Hepatocyte (in vitro differentiated cells): ENCODE data around the gene SH3PXD2A. TPM values are rescaled to one million over a fixed set of nuclear protein-coding genes. Genes with fewer than 3 reads are reported as not detected.

Experiments used
- DNase-seq: peaks from one replicate; pipeline ENCODE4 v3.0.0-alpha.2; 2016; ENCODE audit warnings: low spot score
- H2AFZ ChIP-seq: fragments of 200-600 bp; sonication (generic); 2 replicates; pipeline ENCODE4 v1.6.0; 2016; ENCODE audit warnings: antibody characterized with exemption, mild to moderate bottlenecking
- H3K27ac ChIP-seq: fragments of 200-600 bp; sonication (generic); 2 replicates; pipeline ENCODE4 v1.5.1; 2016; ENCODE audit warnings: mild to moderate bottlenecking
- H3K27me3 ChIP-seq: fragments of 200-600 bp; sonication (generic); 2 replicates; pipeline ENCODE4 v1.6.1; 2016
- H3K36me3 ChIP-seq: fragments of 200-600 bp; sonication (generic); replicated peaks from 2 replicates; pipeline ENCODE4 v1.5.1; 2016; ENCODE audit warnings: low read depth; ENCODE audit not compliant: insufficient read depth
- H3K4me1 ChIP-seq: fragments of 200-600 bp; sonication (generic); 2 replicates; pipeline ENCODE4 v1.5.1; 2016; ENCODE audit warnings: mild to moderate bottlenecking, moderate library complexity; ENCODE audit not compliant: insufficient read depth
- H3K4me2 ChIP-seq: fragments of 200-600 bp; sonication (generic); 2 replicates; pipeline ENCODE4 v1.6.0; 2016
- H3K4me3 ChIP-seq: fragments of 200-600 bp; sonication (generic); 2 replicates; pipeline ENCODE4 v1.5.1; 2016; ENCODE audit warnings: mild to moderate bottlenecking
- H3K79me2 ChIP-seq: fragments of 200-600 bp; sonication (generic); 2 replicates; pipeline ENCODE4 v1.6.0; 2017; ENCODE audit warnings: mild to moderate bottlenecking
- H3K9me2 ChIP-seq: fragments of 200-600 bp; sonication (generic); replicated peaks from 2 replicates; pipeline ENCODE4 v1.6.0; 2017; ENCODE audit warnings: mild to moderate bottlenecking; ENCODE audit not compliant: insufficient read depth
- H3K9me3 ChIP-seq: fragments of 200-600 bp; sonication (generic); 2 replicates; pipeline ENCODE4 v1.5.1; 2016; ENCODE audit warnings: low read depth, mild to moderate bottlenecking
- H4K20me1 ChIP-seq: fragments of 200-600 bp; sonication (generic); 2 replicates; pipeline ENCODE4 v1.6.0; 2016; ENCODE audit warnings: mild to moderate bottlenecking; ENCODE audit not compliant: insufficient read depth, poor library complexity, severe bottlenecking
- CTCF ChIP-seq: fragments of 200-600 bp; sonication (generic); IDR thresholded peaks from 2 replicates; pipeline ENCODE4 v1.5.1; 2016; ENCODE audit warnings: antibody characterized with exemption, mild to moderate bottlenecking; ENCODE audit not compliant: poor library complexity
- EZH2 ChIP-seq: fragments of 200-600 bp; sonication (generic); IDR thresholded peaks from 2 replicates; pipeline ENCODE4 v1.6.1; 2016; ENCODE audit warnings: antibody characterized with exemption, mild to moderate bottlenecking, borderline replicate concordance
- EZH2phosphoT487 ChIP-seq: fragments of 200-600 bp; sonication (generic); IDR thresholded peaks from one replicate; pipeline ENCODE4 v1.6.1; 2018; ENCODE audit warnings: antibody characterized with exemption, mild to moderate bottlenecking, low read depth, moderate library complexity; ENCODE audit not compliant: unreplicated experiment, severe bottlenecking
- whole genome bisulfite sequencing: methylation state at CpG from one replicate; pipeline ENCODE4 v1.1.6; 2016; ENCODE audit warnings: low lambda C conversion rate; ENCODE audit errors: missing lambda C conversion rate; 5-methylcytosine and 5-hydroxymethylcytosine counted together
- polyA plus RNA-seq: library from polyadenylated mRNA; unstranded; fragments of >200 nt; fragmentation: Nextera tagmentation; extraction: Ambion mirVana; gene quantifications from 2 replicates; pipeline ENCODE4 v1.2.1, GENCODE V29; 2016
- total RNA-seq: library from RNA; depleted of rRNA; stranded (reverse); fragments of >200 nt; gene quantifications from 2 replicates; pipeline ENCODE4 v1.2.3, GENCODE V29; 2014

The SH3PXD2A gene
- total and polyA plus RNA-seq, 2 experiments from 2014 or later, result 8.4 to 13.6 TPM

- H3K4me3 ChIP-seq, result no peak overlapping the region
- no peaks in the 10 kb centered on the region for H4K20me1 ChIP-seq
- no peak overlapping the region for H2AFZ ChIP-seq
- no peaks in the 10 kb centered on the region for H3K36me3 ChIP-seq
- no peaks in the 10 kb centered on the region for H3K79me2 ChIP-seq
- no peaks in the 10 kb centered on the region for H3K27me3 ChIP-seq
- peaks cover 16% of the 10 kb centered on the region for H3K4me1 ChIP-seq
- no peaks in the 10 kb centered on the region for H3K9me2 ChIP-seq
- no peaks in the 10 kb centered on the region for H3K9me3 ChIP-seq
- peak; percentile 76 for DNase-seq
- H3K4me2 ChIP-seq, result no peak overlapping the region
- TF ChIP-seq EZH2 (no peak), EZH2phosphoT487 (no peak), CTCF (peak; percentile 85)
- no peak overlapping the region for H3K27ac ChIP-seq
- whole genome bisulfite sequencing, result 56% methylated on average over 3 of the region's 3 CpGs
These were observed 29.3 kb upstream of the SH3PXD2A start for GRCh38 chr10:103884681-103885139.

GRCh38 chr10:103882285-103883007 lies 27.1 kb upstream of the SH3PXD2A start:
- WGBS, result 81% methylated on average over 8 of the region's 8 CpGs
- no peaks in the 10 kb centered on the region for H3K9me3 ChIP-seq

GRCh38 chr10:103881416-103882284 lies 26.3 kb upstream of the SH3PXD2A start:
- no peak for TF ChIP-seq EZH2
- no peak for TF ChIP-seq CTCF
- no peak for TF ChIP-seq EZH2phosphoT487
- no peaks in the 10 kb centered on the region for H3K36me3 ChIP-seq
- no peak overlapping the region for H3K4me2 ChIP-seq
- H3K27ac ChIP-seq, result peak overlapping the region; percentile 46
- no peak overlapping the region for H3K4me3 ChIP-seq
- no peaks in the 10 kb centered on the region for H3K27me3 ChIP-seq
- H3K9me2 ChIP-seq, result no peaks in the 10 kb centered on the region
- WGBS, result 76% methylated on average over 15 of the region's 15 CpGs
- no peaks in the 10 kb centered on the region for H4K20me1 ChIP-seq
- no peaks in the 10 kb centered on the region for H3K79me2 ChIP-seq
- H3K9me3 ChIP-seq, result no peaks in the 10 kb centered on the region
- H3K4me1 ChIP-seq, result no peaks in the 10 kb centered on the region
- H2AFZ ChIP-seq, result no peak overlapping the region
- DNase-seq, result no peak

More at GRCh38 chr10:103882285-103883007, 27.1 kb upstream of the SH3PXD2A start:
- Histone ChIP-seq H3K9me2 (no peaks in the 10 kb centered on the region), H3K4me3 (no peak overlapping the region), H3K27me3 (no peaks in the 10 kb centered on the region), H4K20me1 (no peaks in the 10 kb centered on the region), H3K36me3 (no peaks in the 10 kb centered on the region), H3K27ac (peak overlapping the region; percentile 46), H2AFZ (no peak overlapping the region), H3K4me1 (peaks cover 2% of the 10 kb centered on the region), H3K4me2 (no peak overlapping the region), H3K79me2 (no peaks in the 10 kb centered on the region)
- DNase-seq, result no peak
- TF ChIP-seq CTCF (no peak), EZH2 (no peak), EZH2phosphoT487 (no peak)
